ENCODE data around the gene FGF11. TPM values are rescaled to one million over a fixed set of nuclear protein-coding genes. Genes with fewer than 3 reads are reported as not detected.

Gene FGF11
- total and polyA plus RNA-seq, 12 donors = 2.0 to 15.9 (median 7.6) TPM

GRCh38 chr17:7426896-7427489, 12.3 kb upstream of the FGF11 start:
- DNase-seq (no peak), ATAC-seq (peak in 2 of 8 donors; percentile 13 to 18)
- Histone ChIP-seq H3K4me3 (no peak overlapping the region), H3K4me1 (no peaks in the 10 kb centered on the region), H3K9me3 (no peaks in the 10 kb centered on the region), H3K36me3 (no peaks in the 10 kb centered on the region), H3K27me3 (no peaks in the 10 kb centered on the region), H3K27ac (no peak overlapping the region)
- no peak for TF ChIP-seq CTCF (IDR thresholded peaks at IDR 0.05)
- WGBS, 2 donors = 92 to 93% methylated on average over 29 of the region's 29 CpGs
- intact Hi-C loops (cut with DNase I) = no loop called here

- DNase-seq (no peak), ATAC-seq (no peak)
- WGBS, 2 donors = 89 to 90% methylated on average over 7 of the region's 7 CpGs
- no peaks in the 10 kb centered on the region for H3K4me1 ChIP-seq
- H3K27ac ChIP-seq = no peak overlapping the region
- intact Hi-C loops (cut with DNase I) = no loop called here
- no peaks in the 10 kb centered on the region for H3K9me3 ChIP-seq
- H3K4me3 ChIP-seq = no peak overlapping the region
- H3K27me3 ChIP-seq = no peaks in the 10 kb centered on the region
- no peaks in the 10 kb centered on the region for H3K36me3 ChIP-seq
- no peak for TF ChIP-seq CTCF (IDR thresholded peaks at IDR 0.05)
Measured at GRCh38 chr17:7427549-7427948, 11.8 kb upstream of the FGF11 start.

GRCh38 chr17:7428557-7428956, 10.8 kb upstream of the FGF11 start, which contains the start of gene SPEM3:
TSS of gene SPEM3 (plus strand) at chr17:7428857. CDS start at chr17:7428903, 46 bp downstream.
- no peak within 1 kb of the TSS for H3K27ac ChIP-seq
- H3K9me3 ChIP-seq = no peaks in the 10 kb centered on the region
- intact Hi-C loops (cut with DNase I) = no loop called here
- no peaks in the 10 kb centered on the region for H3K27me3 ChIP-seq
- WGBS, 2 donors = 68 to 73% methylated on average over 5 of the region's 5 CpGs
- no peaks in the 10 kb centered on the region for H3K4me1 ChIP-seq
- TF ChIP-seq CTCF (IDR thresholded peaks at IDR 0.05) = no peak
- no peak within 1 kb of the TSS for H3K4me3 ChIP-seq
- ATAC-seq (no peak), DNase-seq (no peak)
- H3K36me3 ChIP-seq = no peaks in the 10 kb centered on the region

- no peak for ATAC-seq
Measured at GRCh38 chr17:7429722-7430121, 9.6 kb upstream of the FGF11 start.

More at GRCh38 chr17:7429722-7430121, 9.6 kb upstream of the FGF11 start:
- Histone ChIP-seq H3K9me3 (no peaks in the 10 kb centered on the region), H3K4me3 (no peak overlapping the region), H3K36me3 (no peaks in the 10 kb centered on the region), H3K4me1 (peaks cover 0 to under 1% (median 0%) of the 10 kb centered on the region in 9 donors), H3K27me3 (no peaks in the 10 kb centered on the region), H3K27ac (no peak overlapping the region)
- no peak for DNase-seq
- intact Hi-C loops (cut with DNase I) = loop anchor here in 4 of 10 donors (10.0 kb wide), 3 partner anchors 75 to 155 kb away; partner anchors contain the start of genes KCTD11 (in 2 of the 4), TMEM95 (in 2 of the 4), MPDU1 (in 1 of the 4) and TNFSF13 (in 1 of the 4)
- no peak for TF ChIP-seq CTCF (IDR thresholded peaks at IDR 0.05)
- 90 to 93% methylated on average over 9 to 10 of the region's 10 CpGs for WGBS, 2 donors

Data from heart right ventricle (tissue), 16 donors.